H9 (cell line): ENCODE data around the gene EXOC3L4. TPM values are rescaled to one million over a fixed set of nuclear protein-coding genes. Genes with fewer than 3 reads are reported as not detected.
A peak's percentile ranks its signal among the peaks of the same experiment; 100 is the strongest.

Experiments used
- DNase-seq: peaks from one replicate; pipeline ENCODE4 v3.0.0-alpha.2; 2017
- H2AFZ ChIP-seq: one replicate; pipeline ENCODE4 v1.6.1; 2013; ENCODE audit warnings: mild to moderate bottlenecking, low read length, control low read depth, moderate library complexity
- H2AK5ac ChIP-seq: 2 replicates; pipeline ENCODE4 v1.6.1; 2013; ENCODE audit warnings: low read length, control low read depth, mixed read lengths; ENCODE audit not compliant: insufficient read length
- H2BK120ac ChIP-seq: one replicate; pipeline ENCODE4 v1.6.1; 2013; ENCODE audit warnings: low read depth, mild to moderate bottlenecking, low read length, control low read depth, inconsistent platforms; ENCODE audit not compliant: poor library complexity, severe bottlenecking
- H2BK12ac ChIP-seq: 2 replicates; pipeline ENCODE4 v1.6.1; 2013; ENCODE audit warnings: low read length, control low read depth, mixed read lengths, low read depth; ENCODE audit not compliant: insufficient read length
- H2BK15ac ChIP-seq: 2 replicates; pipeline ENCODE4 v1.6.1; 2013; ENCODE audit warnings: low read depth, low read length, control low read depth
- H2BK20ac ChIP-seq: one replicate; pipeline ENCODE4 v1.6.1; 2013; ENCODE audit warnings: low read depth, mild to moderate bottlenecking, low read length, control low read depth, inconsistent platforms; ENCODE audit not compliant: poor library complexity, severe bottlenecking
- H2BK5ac ChIP-seq: 2 replicates; pipeline ENCODE4 v1.6.1; 2013; ENCODE audit warnings: low read length, control low read depth, mixed read lengths; ENCODE audit not compliant: insufficient read length
- H3K14ac ChIP-seq: 2 replicates; pipeline ENCODE4 v1.6.1; 2013; ENCODE audit warnings: low read length, control low read depth; ENCODE audit not compliant: insufficient read depth
- H3K18ac ChIP-seq: 2 replicates; pipeline ENCODE4 v1.6.1; 2013; ENCODE audit warnings: low read depth, mild to moderate bottlenecking, mixed read lengths, low read length, control low read depth; ENCODE audit not compliant: insufficient read length
- H3K23ac ChIP-seq: 2 replicates; pipeline ENCODE4 v1.6.1; 2013; ENCODE audit warnings: low read length, control low read depth, mixed read lengths, low read depth; ENCODE audit not compliant: insufficient read length
- H3K23me2 ChIP-seq: 2 replicates; pipeline ENCODE4 v1.6.1; 2013; ENCODE audit warnings: low read depth, mild to moderate bottlenecking, mixed read lengths, low read length, control low read depth; ENCODE audit not compliant: insufficient read length, poor library complexity, severe bottlenecking
- H3K27ac ChIP-seq: 2 replicates; pipeline ENCODE4 v1.5.1; 2013; ENCODE audit warnings: low read length, control low read depth, mixed read lengths, low read depth; ENCODE audit not compliant: insufficient read length
- H3K27me3 ChIP-seq: 2 replicates; pipeline ENCODE4 v1.6.1; 2013; ENCODE audit warnings: low read length, control low read depth, inconsistent platforms; ENCODE audit not compliant: insufficient read depth
- H3K4ac ChIP-seq: 2 replicates; pipeline ENCODE4 v1.6.1; 2013; ENCODE audit warnings: low read depth, mild to moderate bottlenecking, control low read depth, inconsistent platforms, low read length, moderate library complexity
- H3K4me1 ChIP-seq: 2 replicates; pipeline ENCODE4 v1.6.1; 2013; ENCODE audit warnings: low read length, control low read depth, inconsistent platforms; ENCODE audit not compliant: insufficient read depth
- H3K4me2 ChIP-seq: 2 replicates; pipeline ENCODE4 v1.6.1; 2013; ENCODE audit warnings: low read length, control low read depth, mixed read lengths; ENCODE audit not compliant: insufficient read length, insufficient read depth
- H3K56ac ChIP-seq: 2 replicates; pipeline ENCODE4 v1.6.1; 2013; ENCODE audit warnings: low read depth, mild to moderate bottlenecking, mixed read lengths, low read length, control low read depth; ENCODE audit not compliant: insufficient read length
- H3K79me1 ChIP-seq: 2 replicates; pipeline ENCODE4 v1.6.1; 2013; ENCODE audit warnings: low read depth, mild to moderate bottlenecking, moderate library complexity, low read length, control low read depth, inconsistent platforms; ENCODE audit not compliant: insufficient read depth, poor library complexity, severe bottlenecking
- H3K79me2 ChIP-seq: 2 replicates; pipeline ENCODE4 v1.6.1; 2013; ENCODE audit warnings: low read length, control low read depth, inconsistent platforms; ENCODE audit not compliant: insufficient read depth
- H3K9ac ChIP-seq: 2 replicates; pipeline ENCODE4 v1.6.1; 2013; ENCODE audit warnings: low read length, control low read depth, mixed read lengths; ENCODE audit not compliant: insufficient read length; ENCODE audit errors: extremely low read depth
- H3K9me3 ChIP-seq: one replicate; pipeline ENCODE4 v1.6.1; 2013; ENCODE audit warnings: low read depth, low read length, inconsistent platforms; ENCODE audit not compliant: control insufficient read depth
- H3T11ph ChIP-seq: one replicate; pipeline ENCODE4 v1.6.1; 2013; ENCODE audit warnings: mild to moderate bottlenecking, low read length, control low read depth, inconsistent platforms
- H4K20me1 ChIP-seq: one replicate; pipeline ENCODE4 v1.6.1; 2013; ENCODE audit not compliant: control insufficient read depth, insufficient read length, insufficient read depth
- H4K5ac ChIP-seq: 2 replicates; pipeline ENCODE4 v1.6.1; 2013; ENCODE audit warnings: low read depth, mild to moderate bottlenecking, mixed read lengths, low read length, control low read depth; ENCODE audit not compliant: insufficient read length
- H4K8ac ChIP-seq: replicated peaks from 2 replicates; pipeline ENCODE4 v1.6.1; 2013; ENCODE audit warnings: low read length, control low read depth, mixed read lengths, low read depth; ENCODE audit not compliant: insufficient read length
- H4K91ac ChIP-seq: 2 replicates; pipeline ENCODE4 v1.6.1; 2013; ENCODE audit warnings: low read depth, mild to moderate bottlenecking, moderate library complexity, mixed read lengths, low read length, control low read depth; ENCODE audit not compliant: insufficient read length
- H3K27ac Mint-ChIP-seq, 3 experiments: 2 replicates in 2 of 3; 3 replicates in 1 of 3; pipeline ENCODE4 v1.8.0; 2020 to 2021; ENCODE audit warnings: mixed read lengths in 3 of 3, mild to moderate bottlenecking in 1 of 3, moderate library complexity in 1 of 3
- H3K27me3 Mint-ChIP-seq: 2 replicates; pipeline ENCODE4 v1.8.0; 2021; ENCODE audit warnings: low read depth, mild to moderate bottlenecking, moderate library complexity, mixed read lengths
- H3K36me3 Mint-ChIP-seq, 3 experiments: 2 replicates in 2 of 3; 3 replicates in 1 of 3; pipeline ENCODE4 v1.8.0; 2020 to 2021; ENCODE audit warnings: low read depth in 3 of 3, mixed read lengths in 3 of 3; ENCODE audit not compliant: insufficient read depth in 1 of 3
- H3K4me1 Mint-ChIP-seq, 2 experiments: 2 replicates each; pipeline ENCODE4 v1.8.0; 2020; ENCODE audit warnings: mixed read lengths in 2 of 2
- H3K4me3 Mint-ChIP-seq, 2 experiments: 2 replicates in 1 of 2; 3 replicates in 1 of 2; pipeline ENCODE4 v1.8.0; 2020 to 2021; ENCODE audit warnings: mild to moderate bottlenecking in 2 of 2, mixed read lengths in 2 of 2, moderate library complexity in 1 of 2
- H3K9me3 Mint-ChIP-seq, 2 experiments: 2 replicates in 1 of 2; 3 replicates in 1 of 2; pipeline ENCODE4 v1.8.0; 2020; ENCODE audit warnings: mild to moderate bottlenecking in 2 of 2, mixed read lengths in 2 of 2, moderate library complexity in 1 of 2
- CTCF ChIP-seq: fragments of 200-600 bp; sonication (generic); conservative IDR thresholded peaks from 3 replicates; pipeline ENCODE4 v1.8.0; 2021; ENCODE audit warnings: antibody characterized with exemption, mild to moderate bottlenecking
- WGBS: extraction: QIAGEN DNeasy Blood & Tissue Kit; methylation state at CpG from one replicate; pipeline ENCODE4 v1.1.7; 2013; ENCODE audit warnings: missing lambda C conversion rate, low lambda C conversion rate, mixed read lengths; ENCODE audit not compliant: insufficient read length; ENCODE audit errors: extremely low coverage; 5-methylcytosine and 5-hydroxymethylcytosine counted together
- total RNA-seq: library from RNA; stranded (reverse); gene quantifications from 2 replicates; pipeline ENCODE4 v1.2.1, GENCODE V29; 2021

EXOC3L4 gene
- total RNA-seq, 1 experiment from 2014 or later: 0.42 TPM

- Histone ChIP-seq H4K5ac (no peak overlapping the region), H3K9ac (peak overlapping the region; percentile 50), H3K4ac (no peak overlapping the region), H3T11ph (no peak overlapping the region), H3K23me2 (peaks cover 10% of the 10 kb centered on the region), H3K9me3 (no peaks in the 10 kb centered on the region), H3K23ac (no peak overlapping the region), H3K4me1 (no peaks in the 10 kb centered on the region; the same call in 1 of the 2 replicates), H3K27ac (no peak overlapping the region), H3K18ac (no peak overlapping the region), H4K91ac (no peak overlapping the region), H3K14ac (peak overlapping the region; percentile 26), H2BK20ac (no peak overlapping the region), H2BK15ac (no peak overlapping the region), H2BK12ac (no peak overlapping the region), H3K4me2 (peak overlapping the region; percentile 61), H2BK120ac (no peak overlapping the region), H2AK5ac (no peak overlapping the region), H3K79me1 (peaks cover 10% of the 10 kb centered on the region), H2AFZ (no peak overlapping the region), H3K79me2 (peaks cover 23% of the 10 kb centered on the region; the same call in 1 of the 2 replicates), H4K8ac (no peak overlapping the region), H3K56ac (no peak overlapping the region), H4K20me1 (no peaks in the 10 kb centered on the region), H3K27me3 (no peaks in the 10 kb centered on the region), H2BK5ac (no peak overlapping the region)
- Mint-ChIP-seq H3K36me3 (peaks cover 0 to 8% (median 4%) of the 10 kb centered on the region in 3 experiments; a peak in 4 of 7 replicates), H3K27ac (no peak overlapping the region), H3K4me1 (peaks cover 22 to 33% of the 10 kb centered on the region in 2 experiments), H3K4me3 (peak overlapping the region; percentile 93 to 96; a peak in 4 of 5 replicates), H3K27me3 (no peaks in the 10 kb centered on the region), H3K9me3 (no peaks in the 10 kb centered on the region; a peak in 1 of 5 replicates)
- no CpG with 5 or more reads among the region's 53 CpGs for WGBS
- no peak for TF ChIP-seq CTCF
- DNase-seq: no peak
These were observed 37.5 kb upstream of the EXOC3L4 start for GRCh38 chr14:103057028-103057371.
